ENCODE data around the gene TAC3. TPM values are rescaled to one million over a fixed set of nuclear protein-coding genes. Genes with fewer than 3 reads are reported as not detected.
A peak's percentile ranks its signal among the peaks of the same experiment; 100 is the strongest.
"Not testable (repeated sequence)": the region's sequence is repeated elsewhere in the genome, so short reads cannot be mapped to it uniquely, and the experiment has no call there.

The TAC3 gene
- total RNA-seq, 1 experiment from 2014 or later, result not detected

GRCh38 chr12:57019983-57020719 lies 3.8 kb upstream of the TAC3 start:
- TF ChIP-seq EZH2 (IDR thresholded peaks at IDR 0.05; ENCODE audit: low read length, unreplicated experiment), result no peak
- no peak for TF ChIP-seq CTCF (conservative IDR thresholded peaks at IDR 0.05; ENCODE audit: low read depth, low read length)
- no peak for TF ChIP-seq EZH2phosphoT487 (IDR thresholded peaks at IDR 0.05; ENCODE audit: borderline replicate concordance, low read length)
- Histone ChIP-seq H3F3A (ENCODE audit: low read length, unreplicated experiment) (no peaks in the 10 kb centered on the region), H3K27me3 (ENCODE audit: low read length) (peaks cover 9% of the 10 kb centered on the region), H3K4me1 (ENCODE audit: insufficient read depth, low read length) (peaks cover 7% of the 10 kb centered on the region), H3K9me3 (ENCODE audit: low read length) (no peaks in the 10 kb centered on the region), H3K36me3 (ENCODE audit: low read depth, low read length) (no peaks in the 10 kb centered on the region), H3K4me3 (ENCODE audit: low read length) (no peak overlapping the region), H3K9me2 (replicated peaks; ENCODE audit: low read length) (no peaks in the 10 kb centered on the region), H3K4me2 (ENCODE audit: low read length) (no peak overlapping the region), H4K20me1 (ENCODE audit: low read length) (no peaks in the 10 kb centered on the region), H3K27ac (ENCODE audit: low read length) (no peak overlapping the region), H3K9ac (ENCODE audit: low read length) (no peak overlapping the region), H3K79me2 (ENCODE audit: low read length) (no peaks in the 10 kb centered on the region), H2AFZ (ENCODE audit: low read length) (peak overlapping the region; percentile 5; the same call in 1 of the 2 replicates)
- CTCF ChIA-PET, result no interaction called here
- intact Hi-C loops (cut with micrococcal nuclease), result no loop called here
- DNase-seq (peak; percentile 42), ATAC-seq (no peak; the same call in 1 of the 2 replicates)
- no TSS peak for BruUV-seq (replicated peaks)
- POLR2A ChIA-PET (ENCODE audit: unreplicated experiment), result no interaction called here

- Histone ChIP-seq H3K9me2 (replicated peaks; ENCODE audit: low read length) (no peaks in the 10 kb centered on the region), H2AFZ (ENCODE audit: low read length) (no peak overlapping the region), H3K27ac (ENCODE audit: low read length) (no peak overlapping the region), H3K4me1 (ENCODE audit: insufficient read depth, low read length) (peaks cover 7% of the 10 kb centered on the region), H3K9ac (ENCODE audit: low read length) (no peak overlapping the region), H4K20me1 (ENCODE audit: low read length) (no peaks in the 10 kb centered on the region), H3K4me3 (ENCODE audit: low read length) (no peak overlapping the region), H3F3A (ENCODE audit: low read length, unreplicated experiment) (no peaks in the 10 kb centered on the region), H3K79me2 (ENCODE audit: low read length) (no peaks in the 10 kb centered on the region), H3K9me3 (ENCODE audit: low read length) (no peaks in the 10 kb centered on the region), H3K36me3 (ENCODE audit: low read depth, low read length) (no peaks in the 10 kb centered on the region), H3K27me3 (ENCODE audit: low read length) (peaks cover 22% of the 10 kb centered on the region), H3K4me2 (ENCODE audit: low read length) (no peak overlapping the region)
- ChIA-PET CTCF (no interaction called here), POLR2A (ENCODE audit: unreplicated experiment) (no interaction called here)
- intact Hi-C loops (cut with micrococcal nuclease), result no loop called here
- ATAC-seq (no peak), DNase-seq (no peak)
- TF ChIP-seq EZH2phosphoT487 (IDR thresholded peaks at IDR 0.05; ENCODE audit: borderline replicate concordance, low read length) (no peak), CTCF (conservative IDR thresholded peaks at IDR 0.05; ENCODE audit: low read depth, low read length) (no peak)
- BruUV-seq (replicated peaks), result no TSS peak
Measured at GRCh38 chr12:57018906-57019305, 2.6 kb upstream of the TAC3 start.

DNA sequence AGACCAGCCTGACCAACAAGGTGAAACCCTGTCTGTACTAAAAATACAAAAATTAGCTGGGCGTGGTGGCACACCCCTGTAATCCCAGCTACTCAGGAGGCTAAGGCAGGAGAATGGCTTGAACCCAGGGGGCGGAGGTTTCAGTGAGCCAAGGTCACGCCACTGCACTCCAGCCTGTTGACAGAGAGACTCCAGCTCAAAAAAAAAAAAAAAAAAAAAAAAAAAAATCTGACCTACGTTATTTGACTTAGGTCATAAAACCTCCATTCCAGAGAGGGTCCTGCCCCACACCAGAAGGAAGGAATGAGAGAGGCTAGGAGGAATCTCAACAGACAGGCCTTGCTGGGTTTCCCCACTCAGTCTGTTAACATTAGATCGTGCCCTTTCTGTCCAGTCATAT lies 2.0 kb upstream of the TAC3 start:
- H3K27ac ChIP-seq (ENCODE audit: low read length); H3K79me2 ChIP-seq (ENCODE audit: low read length); H3F3A ChIP-seq (ENCODE audit: low read length, unreplicated experiment); H2AFZ ChIP-seq (ENCODE audit: low read length); CTCF ChIA-PET; H3K9ac ChIP-seq (ENCODE audit: low read length); H3K4me1 ChIP-seq (ENCODE audit: insufficient read depth, low read length); ATAC-seq; DNase-seq; H3K4me3 ChIP-seq (ENCODE audit: low read length); H3K9me3 ChIP-seq (ENCODE audit: low read length); H4K20me1 ChIP-seq (ENCODE audit: low read length); H3K9me2 ChIP-seq (replicated peaks; ENCODE audit: low read length); H3K4me2 ChIP-seq (ENCODE audit: low read length); intact Hi-C loops (cut with micrococcal nuclease); BruUV-seq (replicated peaks); H3K36me3 ChIP-seq (ENCODE audit: low read depth, low read length): not testable (repeated sequence)
- H3K27me3 ChIP-seq (ENCODE audit: low read length), result peaks cover 27% of the 10 kb centered on the region
- POLR2A ChIA-PET (ENCODE audit: unreplicated experiment), result interaction anchor here (0.6 to 0.7 kb wide), 2 partner anchors 63 to 79 kb away, joined by 7 to 16 read pairs; no protein-coding TSS in a partner anchor
